Activated CD4-positive, alpha-beta T cell treated with anti-CD3 and anti-CD28 coated beads for 36 hours (primary cell): ENCODE data around the gene ADGRD1. TPM values are rescaled to one million over a fixed set of nuclear protein-coding genes. Genes with fewer than 3 reads are reported as not detected.

ENCODE experiments used
- ATAC-seq: fragments of 200-7000 bp; cut with Tn5 transposase; one replicate; pipeline ENCODE4 v1.10.0; 2021; ENCODE audit warnings: mild to moderate bottlenecking, moderate library complexity
- CTCF ChIA-PET: fragments of 350-600 bp; sonication (Branson Sonifier 250); formaldehyde crosslinking; loops from one replicate; lab custom pipeline; 2021; ENCODE audit warnings: antibody characterized with exemption; lab: Charles Lee
- POLR2A ChIA-PET: fragments of 350-600 bp; sonication (Branson Sonifier 250); formaldehyde crosslinking; loops from one replicate; lab custom pipeline; 2021; ENCODE audit warnings: antibody characterized with exemption, inconsistent platforms; lab: Charles Lee
- DNase-seq: peaks from one replicate; pipeline ENCODE4 v3.0.0-alpha.2; 2020
- H3K27ac Mint-ChIP-seq: one replicate; pipeline ENCODE4 v1.8.0; 2021; ENCODE audit warnings: mixed read lengths
- H3K27me3 Mint-ChIP-seq: one replicate; pipeline ENCODE4 v1.8.0; 2021; ENCODE audit warnings: mixed read lengths
- H3K36me3 Mint-ChIP-seq: one replicate; pipeline ENCODE4 v1.8.0; 2021; ENCODE audit warnings: low read depth, mixed read lengths
- H3K4me1 Mint-ChIP-seq: one replicate; pipeline ENCODE4 v1.8.0; 2021; ENCODE audit warnings: mixed read lengths
- H3K4me3 Mint-ChIP-seq: one replicate; pipeline ENCODE4 v1.8.0; 2021; ENCODE audit warnings: mild to moderate bottlenecking, moderate library complexity, mixed read lengths
- H3K9me3 Mint-ChIP-seq: one replicate; pipeline ENCODE4 v1.8.0; 2021; ENCODE audit warnings: low read depth, mixed read lengths
- intact Hi-C, 2 experiments: fragments of 100-400 bp; cut with DNase I in 1 of 2; cut with micrococcal nuclease in 1 of 2; formaldehyde crosslinking; loops; one replicate each; pipeline versions ENCODE4 v1.14.2 to v1.15.1; 2022 to 2024; cut with DNase I, micrococcal nuclease
- total RNA-seq, 2 experiments: library from RNA; stranded (reverse); gene quantifications; one replicate each; pipeline ENCODE4 v1.2.3, GENCODE V29; 2021

ADGRD1 gene
- total RNA-seq, 2 experiments from 2014 or later, result 1.8 to 2.3 TPM

DNA sequence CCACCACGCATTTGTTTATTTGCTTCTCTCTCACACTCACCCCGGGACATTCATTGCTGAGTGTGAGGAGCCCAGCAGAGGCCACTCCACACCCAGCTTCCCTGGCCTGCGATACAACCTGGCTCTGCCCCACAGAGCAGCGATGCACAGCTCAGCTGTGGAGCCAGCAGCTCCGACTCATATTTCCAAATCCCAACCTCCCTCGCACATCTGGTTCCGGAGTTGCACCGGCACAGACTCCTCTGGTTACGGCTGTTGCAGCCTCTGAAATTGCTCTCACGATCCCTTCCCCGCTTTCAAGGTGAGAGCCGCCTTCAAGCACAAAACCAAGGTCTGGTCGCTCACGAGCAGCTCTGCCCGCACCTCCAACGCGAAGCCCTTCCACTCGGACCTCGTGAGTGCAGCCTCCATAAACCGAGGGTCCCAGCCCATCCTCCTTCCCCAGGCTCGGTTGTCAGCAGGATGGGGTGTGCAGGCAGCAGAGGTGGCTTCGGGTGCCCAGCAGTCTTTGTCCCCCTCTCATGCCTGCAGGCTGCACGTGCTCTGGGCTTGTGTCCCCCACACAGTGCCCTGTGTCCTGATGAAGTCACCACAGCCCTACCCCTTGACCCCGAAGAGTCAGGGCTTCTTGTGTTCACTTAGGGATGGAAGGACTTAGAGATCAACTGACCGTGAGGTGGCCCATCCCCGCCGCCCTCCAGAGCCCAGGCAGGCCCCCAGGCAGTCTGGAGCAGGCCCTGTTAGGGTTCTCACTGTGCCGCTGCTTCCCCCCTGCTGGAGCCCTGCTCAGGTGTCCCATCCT lies 184.3 kb downstream of the ADGRD1 start:
- ChIA-PET CTCF (interaction anchor here (3.3 kb wide), 1 partner anchor 33 kb away, joined by 12 read pairs; no protein-coding TSS in a partner anchor), POLR2A (no interaction called here)
- Mint-ChIP-seq H3K27ac (no peak overlapping the region), H3K4me1 (no peaks in the 10 kb centered on the region), H3K9me3 (no peaks in the 10 kb centered on the region), H3K36me3 (no peaks in the 10 kb centered on the region), H3K4me3 (no peak overlapping the region), H3K27me3 (no peaks in the 10 kb centered on the region)
- no peak for DNase-seq
- intact Hi-C loops, result loop anchor here in 1 of 2 experiments (10.0 kb wide), 1 partner anchor 223 kb away; no protein-coding TSS in a partner anchor
- no peak for ATAC-seq

DNA sequence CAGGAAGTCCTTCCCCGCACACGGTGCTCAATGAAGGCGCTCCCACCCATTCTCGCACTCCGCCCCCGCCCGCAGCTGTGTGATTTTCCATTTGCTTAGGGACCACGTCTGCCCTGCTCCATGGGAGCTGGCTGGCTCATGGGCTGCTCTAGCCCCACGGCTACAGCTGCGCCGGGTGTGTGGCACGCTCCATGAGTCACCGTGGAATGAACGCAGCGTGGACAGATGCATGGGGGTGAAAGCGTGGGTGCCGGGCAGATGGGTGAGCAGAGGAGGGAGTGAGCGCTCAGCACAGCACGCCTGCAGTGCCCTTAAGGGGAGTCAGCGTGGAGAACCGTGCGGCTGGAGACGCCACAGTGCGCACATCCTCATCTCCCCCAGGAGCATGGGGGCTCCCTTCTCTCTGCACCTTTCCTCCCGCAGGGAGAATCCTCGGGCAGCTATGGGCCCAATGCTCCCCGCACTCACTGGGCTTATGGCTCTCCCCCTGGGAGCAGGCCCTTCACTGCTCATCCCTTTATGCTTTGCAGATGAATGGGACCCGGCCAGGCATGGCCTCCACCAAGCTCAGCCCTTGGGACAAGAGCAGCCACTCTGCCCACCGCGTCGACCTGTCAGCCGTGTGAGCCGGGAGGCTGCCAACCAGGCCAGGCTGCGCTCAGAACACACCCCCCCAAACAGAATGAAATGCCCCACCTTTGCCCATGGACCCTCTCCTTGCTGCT lies 185.1 kb downstream of the ADGRD1 start:
- ChIA-PET CTCF (interaction anchor here (3.3 kb wide), 1 partner anchor 34 kb away, joined by 12 read pairs; no protein-coding TSS in a partner anchor), POLR2A (no interaction called here)
- H3K4me1 Mint-ChIP-seq, result no peaks in the 10 kb centered on the region
- H3K27me3 Mint-ChIP-seq, result no peaks in the 10 kb centered on the region
- intact Hi-C loops, result loop anchor here in 1 of 2 experiments (10.0 kb wide), 1 partner anchor 224 kb away; no protein-coding TSS in a partner anchor
- ATAC-seq (no peak), DNase-seq (no peak)
- H3K9me3 Mint-ChIP-seq, result no peaks in the 10 kb centered on the region
- no peak overlapping the region for H3K4me3 Mint-ChIP-seq
- no peak overlapping the region for H3K27ac Mint-ChIP-seq
- H3K36me3 Mint-ChIP-seq, result no peaks in the 10 kb centered on the region

DNA sequence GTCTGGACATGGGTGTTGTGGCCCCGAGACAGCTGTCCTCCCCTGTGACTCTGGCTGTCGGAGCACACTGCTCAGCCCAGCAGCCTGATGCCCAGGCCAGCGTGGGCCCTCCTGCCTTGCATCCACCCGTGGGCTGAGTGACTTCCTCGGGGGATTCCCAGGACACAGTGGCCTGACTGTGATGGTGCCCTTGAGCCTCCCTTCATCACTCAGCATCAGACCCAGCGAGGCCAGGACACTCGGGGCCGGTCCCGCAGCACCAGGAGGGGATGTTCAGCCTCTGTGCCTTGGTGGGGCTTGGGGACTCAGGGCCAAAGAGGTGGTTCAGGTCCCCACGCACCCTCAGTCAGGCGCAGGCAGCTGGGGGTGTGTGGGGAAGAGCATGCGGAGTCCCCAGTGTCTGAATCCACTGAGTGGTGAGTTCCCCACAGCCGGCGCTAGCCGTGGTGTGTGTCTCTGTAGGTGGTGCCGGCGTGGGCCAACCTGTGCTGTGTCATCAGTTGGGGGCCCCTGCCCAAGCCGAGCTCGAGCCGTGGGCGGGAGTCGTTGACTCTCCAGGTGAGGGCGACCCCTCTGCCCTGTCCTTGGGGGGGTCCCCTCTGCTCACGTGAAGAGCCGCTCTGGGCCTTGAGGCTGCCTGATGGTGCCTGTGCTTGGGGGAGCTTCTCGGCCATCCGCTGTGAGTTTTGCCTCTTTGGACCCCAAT lies 185.8 kb downstream of the ADGRD1 start:
- H3K27me3 Mint-ChIP-seq, result no peaks in the 10 kb centered on the region
- H3K4me1 Mint-ChIP-seq, result no peaks in the 10 kb centered on the region
- H3K36me3 Mint-ChIP-seq, result no peaks in the 10 kb centered on the region
- no peak overlapping the region for H3K4me3 Mint-ChIP-seq
- no peaks in the 10 kb centered on the region for H3K9me3 Mint-ChIP-seq
- ChIA-PET CTCF (interaction anchor here (3.3 kb wide), 1 partner anchor 35 kb away, joined by 12 read pairs; no protein-coding TSS in a partner anchor), POLR2A (no interaction called here)
- no peak overlapping the region for H3K27ac Mint-ChIP-seq
- ATAC-seq, result no peak
- DNase-seq, result no peak
- intact Hi-C loops, result loop anchor here in 1 of 2 experiments (10.0 kb wide), 1 partner anchor 225 kb away; no protein-coding TSS in a partner anchor

DNA sequence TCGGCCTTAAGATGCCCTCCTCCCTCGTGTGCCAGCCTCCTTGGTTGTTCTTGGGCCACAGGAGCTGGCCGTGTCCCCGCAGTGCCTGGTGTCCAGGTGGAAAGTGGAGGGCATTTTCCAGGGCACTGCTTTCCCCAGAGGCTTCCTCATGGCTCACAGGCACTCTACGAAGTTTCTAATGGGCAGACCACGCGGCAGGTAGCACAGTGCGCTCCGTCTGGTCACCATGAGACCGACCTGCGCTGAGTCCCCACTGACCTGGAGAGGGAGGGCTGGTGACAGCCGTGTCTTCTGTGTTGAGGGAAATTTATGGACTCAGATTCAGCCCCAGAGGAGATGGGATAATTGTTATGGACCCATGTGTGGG lies 186.3 kb downstream of the ADGRD1 start:
- H3K27ac Mint-ChIP-seq, result no peak overlapping the region
- DNase-seq (no peak), ATAC-seq (no peak)
- ChIA-PET POLR2A (no interaction called here), CTCF (no interaction called here)
- intact Hi-C loops, result no loop called here
- H3K4me3 Mint-ChIP-seq, result no peak overlapping the region
- H3K27me3 Mint-ChIP-seq, result no peaks in the 10 kb centered on the region
- no peaks in the 10 kb centered on the region for H3K36me3 Mint-ChIP-seq
- H3K4me1 Mint-ChIP-seq, result no peaks in the 10 kb centered on the region
- H3K9me3 Mint-ChIP-seq, result no peaks in the 10 kb centered on the region

DNA sequence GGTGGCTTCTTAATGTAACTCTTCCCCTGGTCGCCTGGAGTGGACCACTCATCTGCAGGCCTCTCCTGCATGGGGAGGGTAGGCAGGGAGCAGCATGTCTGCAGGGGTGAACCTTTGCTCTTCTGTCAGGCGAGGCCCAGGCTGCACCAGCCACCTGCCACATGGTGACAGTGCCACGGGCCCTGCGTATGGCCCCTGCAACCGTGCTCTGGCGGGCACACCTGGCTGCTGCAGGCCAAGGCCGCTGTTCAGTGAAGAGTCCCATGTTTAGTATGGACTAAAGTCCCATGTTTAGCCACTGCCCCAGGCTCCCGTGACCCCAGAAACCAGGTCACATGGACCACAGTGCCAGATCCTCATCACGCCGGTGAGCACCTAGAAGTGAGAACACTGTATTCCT lies 187.0 kb downstream of the ADGRD1 start:
- no peaks in the 10 kb centered on the region for H3K36me3 Mint-ChIP-seq
- no peak overlapping the region for H3K27ac Mint-ChIP-seq
- DNase-seq (no peak), ATAC-seq (no peak)
- H3K4me1 Mint-ChIP-seq, result no peaks in the 10 kb centered on the region
- no peak overlapping the region for H3K4me3 Mint-ChIP-seq
- ChIA-PET POLR2A (no interaction called here), CTCF (no interaction called here)
- no peaks in the 10 kb centered on the region for H3K9me3 Mint-ChIP-seq
- H3K27me3 Mint-ChIP-seq, result no peaks in the 10 kb centered on the region
- intact Hi-C loops, result no loop called here

DNA sequence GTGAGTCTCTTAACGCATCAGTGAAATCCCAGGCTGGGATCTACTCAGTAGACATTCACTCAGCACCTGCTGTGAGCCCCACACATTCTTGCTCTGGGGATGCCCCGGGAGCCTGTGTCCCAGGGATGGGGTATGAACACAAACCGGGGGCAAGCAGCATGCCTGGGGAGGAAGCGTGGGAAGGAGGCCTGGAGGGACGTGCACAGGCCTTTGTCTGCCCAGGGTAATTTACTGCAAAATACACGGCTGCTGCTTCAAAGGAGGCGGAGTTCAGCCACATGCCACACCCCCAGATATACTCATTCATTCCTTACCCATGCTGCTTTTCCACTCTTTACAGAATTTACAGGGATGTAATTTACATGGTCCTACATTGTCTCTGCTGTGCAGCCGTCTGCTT lies 187.8 kb downstream of the ADGRD1 start:
- Mint-ChIP-seq H3K27me3 (no peaks in the 10 kb centered on the region), H3K4me1 (no peaks in the 10 kb centered on the region), H3K4me3 (no peak overlapping the region), H3K27ac (no peak overlapping the region), H3K36me3 (no peaks in the 10 kb centered on the region), H3K9me3 (no peaks in the 10 kb centered on the region)
- DNase-seq (no peak), ATAC-seq (no peak)
- intact Hi-C loops, result no loop called here
- ChIA-PET POLR2A (no interaction called here), CTCF (no interaction called here)

DNA sequence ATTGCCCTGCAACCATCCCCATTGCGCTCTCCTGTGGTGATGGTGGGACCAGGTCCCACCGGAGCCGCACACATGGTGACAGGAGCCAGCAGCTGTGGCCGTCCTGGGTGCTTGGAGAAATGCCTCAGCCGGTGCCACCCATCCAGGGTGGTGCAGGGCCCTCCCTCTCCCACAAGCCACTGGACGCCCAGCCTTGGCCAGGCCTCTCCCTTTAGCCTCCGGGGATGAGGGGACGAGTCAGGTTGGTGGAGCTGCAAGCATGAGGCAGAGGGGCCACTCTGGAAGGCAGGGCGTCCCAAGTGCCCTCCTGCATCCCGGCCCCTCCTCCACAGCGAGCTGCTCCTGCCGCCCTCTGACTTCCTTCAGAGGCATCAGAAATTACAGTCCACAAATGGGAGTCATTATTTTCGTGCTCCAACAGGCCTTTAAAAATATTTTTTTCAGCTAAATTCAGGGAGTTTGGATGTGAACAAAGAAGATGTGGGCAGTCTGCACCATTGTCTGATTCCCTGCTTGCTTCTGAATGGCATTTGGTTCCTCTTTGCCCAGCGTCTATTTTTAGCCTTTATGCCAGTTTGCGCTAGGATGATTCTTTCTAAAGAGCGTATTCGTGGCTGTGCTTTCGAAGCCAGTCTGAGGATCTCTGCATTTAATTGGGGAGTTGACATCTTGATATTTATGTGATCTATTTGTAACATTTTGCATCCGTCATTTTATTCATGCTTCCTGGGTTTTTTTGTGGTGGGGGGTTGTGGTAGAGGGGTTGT lies 189.4 kb downstream of the ADGRD1 start:
- DNase-seq, result no peak
- Mint-ChIP-seq H3K27me3 (no peaks in the 10 kb centered on the region), H3K36me3 (no peaks in the 10 kb centered on the region), H3K9me3 (no peaks in the 10 kb centered on the region), H3K27ac (no peak overlapping the region), H3K4me3 (no peak overlapping the region), H3K4me1 (no peaks in the 10 kb centered on the region)
- ChIA-PET CTCF (interaction anchor here (1.2 kb wide), 1 partner anchor 17 kb away, joined by 3 read pairs; no protein-coding TSS in a partner anchor), POLR2A (no interaction called here)
- ATAC-seq, result no peak
- intact Hi-C loops, result no loop called here

DNA sequence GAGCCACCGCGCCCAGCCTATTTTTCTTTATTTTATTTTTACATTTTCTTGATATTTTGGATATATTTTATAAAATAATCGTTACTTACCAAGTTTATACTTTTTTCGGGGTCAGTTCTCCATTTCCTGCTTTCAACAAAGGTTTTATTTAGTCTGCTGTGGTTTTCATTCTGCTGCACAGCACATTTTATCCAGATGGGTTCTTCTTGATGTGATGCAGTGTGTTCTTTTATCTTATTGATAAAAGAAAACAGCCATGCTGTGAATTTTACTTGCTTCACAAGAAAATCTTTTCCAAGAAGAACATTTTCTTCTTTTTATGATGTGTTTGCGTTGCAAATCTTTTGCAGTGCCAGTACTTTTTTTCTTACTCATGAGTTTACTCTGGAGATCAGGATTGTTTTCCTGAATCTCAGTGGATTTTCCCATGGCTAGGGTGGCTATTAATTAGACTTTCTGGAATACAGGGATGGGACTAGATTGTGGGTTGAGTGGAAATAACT lies 192.5 kb downstream of the ADGRD1 start:
- H3K27me3 Mint-ChIP-seq, result peaks cover 5% of the 10 kb centered on the region
- DNase-seq, result no peak
- H3K4me3 Mint-ChIP-seq, result no peak overlapping the region
- intact Hi-C loops, result no loop called here
- ChIA-PET CTCF (no interaction called here), POLR2A (no interaction called here)
- H3K27ac Mint-ChIP-seq, result no peak overlapping the region
- no peak for ATAC-seq
- no peaks in the 10 kb centered on the region for H3K9me3 Mint-ChIP-seq
- no peaks in the 10 kb centered on the region for H3K36me3 Mint-ChIP-seq
- no peaks in the 10 kb centered on the region for H3K4me1 Mint-ChIP-seq

DNA sequence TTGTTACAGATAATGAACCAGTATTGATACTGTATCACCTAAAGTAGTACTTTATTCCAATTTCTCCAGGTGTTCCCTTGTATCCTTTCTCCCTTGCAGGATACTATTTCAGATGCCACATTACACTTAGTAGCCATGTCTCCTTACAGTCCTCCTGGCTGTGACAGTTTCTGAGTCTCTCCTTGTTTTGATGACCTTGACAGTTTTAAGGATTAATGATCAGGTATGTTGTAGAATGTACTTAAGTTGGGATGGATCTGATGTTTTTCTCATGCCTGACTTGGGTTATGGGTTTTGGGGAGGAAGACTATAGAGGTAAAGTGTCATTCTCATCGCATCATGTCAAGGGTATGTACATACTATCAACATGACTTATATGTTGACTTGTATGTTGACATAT lies 193.6 kb downstream of the ADGRD1 start:
- Mint-ChIP-seq H3K9me3 (no peaks in the 10 kb centered on the region), H3K27me3 (peaks cover 5% of the 10 kb centered on the region), H3K4me1 (no peaks in the 10 kb centered on the region), H3K36me3 (no peaks in the 10 kb centered on the region), H3K27ac (no peak overlapping the region), H3K4me3 (no peak overlapping the region)
- ChIA-PET CTCF (interaction anchor here (0.7 kb wide), 1 partner anchor 1891 kb away, joined by 3 read pairs; no protein-coding TSS in a partner anchor), POLR2A (no interaction called here)
- intact Hi-C loops, result no loop called here
- ATAC-seq (no peak), DNase-seq (no peak)

DNA sequence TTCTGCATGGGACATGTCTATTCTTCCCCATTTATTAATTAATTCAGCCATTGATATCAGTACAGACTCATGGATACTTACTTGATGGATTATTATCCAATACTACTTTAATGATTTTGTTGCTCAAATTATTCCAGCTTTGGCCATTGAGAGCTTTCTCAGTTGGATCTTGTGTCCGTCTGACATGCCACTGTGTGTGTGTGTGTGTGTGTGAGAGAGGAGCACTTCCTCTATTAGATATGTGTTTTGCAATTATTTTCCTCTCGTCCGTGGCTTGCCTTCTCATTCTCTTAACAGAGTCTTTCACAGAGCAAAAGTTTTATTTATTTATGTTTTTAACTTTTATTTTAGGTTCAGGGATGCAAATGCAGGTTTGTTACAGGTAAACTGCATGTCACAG lies 194.2 kb downstream of the ADGRD1 start:
- Mint-ChIP-seq H3K36me3 (no peaks in the 10 kb centered on the region), H3K9me3 (no peaks in the 10 kb centered on the region), H3K4me1 (no peaks in the 10 kb centered on the region), H3K27ac (no peak overlapping the region), H3K4me3 (no peak overlapping the region), H3K27me3 (peaks cover 5% of the 10 kb centered on the region)
- ChIA-PET POLR2A (no interaction called here), CTCF (no interaction called here)
- ATAC-seq (no peak), DNase-seq (no peak)
- intact Hi-C loops, result no loop called here
